Globus pallidus (tissue), 1 donor: Measurements from ENCODE around the gene TRHDE.
"Not testable (repeated sequence)": the region's sequence is repeated elsewhere in the genome, so short reads cannot be mapped to it uniquely, and the experiment has no call there.

ENCODE experiments used
- DNase-seq: peaks from one replicate; pipeline ENCODE4 v3.0.0-alpha.2; 2015; ENCODE audit warnings: low spot score

The TRHDE gene

DNA sequence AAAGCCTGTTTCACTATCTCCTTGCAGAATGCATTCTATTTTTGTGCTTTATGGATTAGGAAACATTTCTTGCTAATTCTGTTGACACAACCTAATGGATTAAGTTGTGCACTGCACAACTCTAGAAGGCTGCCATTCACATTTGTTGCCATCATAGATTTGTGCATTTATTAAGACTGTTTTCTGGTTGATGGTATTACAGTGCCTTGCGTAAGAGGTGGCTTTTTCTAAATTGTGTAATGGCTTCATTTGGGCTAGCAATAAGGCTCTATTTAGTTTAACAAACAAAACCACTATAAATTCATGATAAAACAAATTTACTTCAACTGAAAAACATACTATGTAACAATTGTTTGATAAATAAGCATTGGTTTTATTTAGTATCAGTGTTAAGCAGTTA lies 175.9 kb downstream of the TRHDE start:
- DNase-seq = no peak

DNA sequence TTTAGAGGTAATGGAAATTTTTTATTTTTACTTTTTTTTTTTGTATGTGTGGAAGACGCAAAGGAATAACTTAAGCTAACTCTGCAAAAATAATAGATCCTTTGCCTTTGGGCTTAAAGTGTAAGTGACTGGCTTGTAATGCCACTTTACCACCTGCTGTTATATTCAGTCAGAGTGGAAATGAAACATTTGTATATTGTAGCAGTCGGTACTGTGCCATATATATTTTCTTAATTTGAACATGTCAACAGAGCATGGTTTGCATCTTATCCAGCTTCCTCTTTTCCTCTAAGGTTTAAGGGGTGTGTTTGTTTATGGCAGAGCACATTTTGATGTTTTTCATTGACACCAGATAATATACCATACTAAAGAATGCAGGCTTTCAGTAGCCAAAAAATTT lies 176.6 kb downstream of the TRHDE start:
- DNase-seq = no peak

DNA sequence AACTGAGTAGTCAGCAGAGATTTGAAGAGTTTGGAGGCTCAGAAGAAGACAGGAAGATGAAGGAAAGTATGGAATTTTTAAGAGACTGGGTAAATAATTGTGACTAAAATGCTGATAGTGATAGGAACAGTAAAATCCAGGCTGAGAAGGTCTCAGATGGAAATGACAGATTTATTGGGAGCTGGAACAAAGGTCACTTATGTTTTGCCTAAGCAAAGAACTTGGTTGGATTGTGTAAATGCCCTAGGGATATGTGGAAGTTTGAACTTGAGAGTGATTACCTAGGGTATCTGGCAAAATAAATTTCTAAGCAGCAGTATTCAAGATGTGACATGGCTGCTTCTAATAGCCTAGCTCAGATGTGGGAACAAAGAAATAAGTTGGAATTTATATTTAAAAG lies 180.9 kb downstream of the TRHDE start:
- DNase-seq = no peak

DNA sequence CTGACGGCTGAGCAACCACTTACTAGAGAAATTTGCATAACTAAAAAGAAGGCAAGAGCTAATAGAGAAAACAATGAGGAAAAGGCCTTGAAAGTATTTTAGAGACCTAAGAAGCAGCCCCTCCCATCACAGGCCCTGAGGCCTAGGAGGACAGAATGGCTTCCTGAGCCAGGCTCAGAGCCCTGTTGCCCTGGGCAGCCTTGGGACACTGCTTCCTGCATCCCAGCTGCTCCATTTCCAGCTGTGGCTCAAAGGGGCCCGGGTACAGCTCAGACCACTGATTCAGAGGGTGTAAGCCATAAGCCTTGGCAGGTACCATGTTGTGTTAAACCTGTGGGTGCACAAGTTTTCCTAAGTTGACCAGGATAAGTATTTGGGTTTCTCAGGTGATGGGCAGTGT lies 181.4 kb downstream of the TRHDE start:
- no peak for DNase-seq

DNA sequence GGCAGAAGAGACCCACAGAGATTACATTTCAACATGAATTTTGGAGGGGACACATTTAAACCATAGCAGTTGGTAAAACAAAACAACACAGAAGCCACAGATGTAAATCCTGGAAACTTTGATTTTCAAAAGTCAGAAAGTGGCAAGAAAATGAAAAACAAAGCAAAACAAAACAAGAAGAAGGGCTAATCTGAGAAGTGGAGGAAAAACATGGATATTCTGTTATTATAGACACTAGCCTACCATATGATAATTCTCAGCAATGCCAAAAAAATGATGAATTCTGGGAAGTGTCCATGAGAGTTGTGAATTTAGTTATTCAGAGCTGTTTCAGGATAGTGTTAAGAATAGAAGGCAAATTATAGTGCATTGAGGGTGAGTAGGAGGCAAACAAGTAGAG lies 192.3 kb downstream of the TRHDE start:
- DNase-seq = no peak

DNA sequence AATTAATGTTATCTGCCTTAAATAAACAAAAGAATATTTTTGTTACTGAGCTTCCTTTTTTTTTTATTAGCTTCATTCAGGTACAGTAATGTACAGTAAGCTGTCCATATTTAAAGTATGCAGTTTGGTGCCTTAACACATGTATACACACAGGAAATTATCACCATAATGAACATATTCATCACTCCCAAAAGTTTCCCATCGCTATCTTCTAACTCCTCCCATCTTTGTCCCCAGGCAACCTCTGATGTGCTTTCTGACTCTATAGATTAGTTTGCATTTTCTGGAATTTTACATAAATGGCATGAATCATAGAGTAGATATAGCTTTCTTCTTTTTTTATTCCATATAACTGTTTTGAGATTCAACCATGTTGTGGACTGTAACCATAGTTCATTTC lies 193.0 kb downstream of the TRHDE start:
- no peak for DNase-seq

DNA sequence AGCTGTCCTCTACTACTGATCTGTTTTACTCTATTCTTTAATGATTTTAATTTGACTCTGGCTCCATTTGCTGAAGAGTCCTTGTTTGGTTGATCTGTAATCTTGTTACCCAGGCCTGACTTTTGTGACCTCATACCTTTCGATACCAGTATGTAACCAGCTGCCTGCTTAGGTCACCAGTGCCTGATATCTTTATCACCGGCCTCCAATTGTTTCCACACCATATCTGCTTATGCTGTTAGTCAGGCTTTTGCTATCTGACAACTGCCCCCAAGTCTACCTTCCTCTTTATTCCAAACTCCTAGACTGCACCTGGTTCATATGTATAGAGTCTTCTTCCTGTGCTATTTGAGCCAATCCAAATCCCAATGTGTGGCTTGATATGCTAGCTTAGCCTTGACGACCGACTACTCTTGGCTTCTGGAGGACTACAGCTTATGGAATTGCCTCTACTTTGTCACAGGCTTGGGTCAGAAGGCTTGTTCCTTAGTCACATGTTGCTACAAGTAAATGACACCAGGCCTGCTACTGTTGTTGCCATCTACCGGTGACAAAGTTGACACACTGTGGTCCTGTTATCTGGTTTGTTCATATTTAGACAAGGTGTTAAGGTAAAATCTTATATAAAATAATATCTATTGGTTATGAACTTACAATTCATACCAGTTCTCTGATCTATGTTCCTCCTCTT lies 193.9 kb downstream of the TRHDE start:
- no peak for DNase-seq

DNA sequence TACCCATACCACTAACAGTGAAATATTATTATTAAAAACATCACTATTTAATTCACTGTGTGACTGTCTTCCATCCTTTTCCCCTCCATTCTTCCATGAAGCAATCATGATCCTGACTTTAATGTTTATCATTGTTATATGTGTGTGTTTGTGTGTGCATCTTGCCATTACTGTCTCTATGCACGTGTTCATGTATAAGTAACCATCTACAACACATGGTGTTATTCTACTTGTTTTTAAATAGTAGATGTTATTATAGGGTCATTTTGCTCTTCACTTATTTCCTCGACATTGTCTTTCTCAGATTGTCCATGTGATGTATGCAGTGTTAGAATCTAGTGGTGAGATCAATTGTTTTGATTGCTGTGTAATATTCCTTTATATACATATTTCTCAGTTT lies 195.8 kb downstream of the TRHDE start:
- no peak for DNase-seq

DNA sequence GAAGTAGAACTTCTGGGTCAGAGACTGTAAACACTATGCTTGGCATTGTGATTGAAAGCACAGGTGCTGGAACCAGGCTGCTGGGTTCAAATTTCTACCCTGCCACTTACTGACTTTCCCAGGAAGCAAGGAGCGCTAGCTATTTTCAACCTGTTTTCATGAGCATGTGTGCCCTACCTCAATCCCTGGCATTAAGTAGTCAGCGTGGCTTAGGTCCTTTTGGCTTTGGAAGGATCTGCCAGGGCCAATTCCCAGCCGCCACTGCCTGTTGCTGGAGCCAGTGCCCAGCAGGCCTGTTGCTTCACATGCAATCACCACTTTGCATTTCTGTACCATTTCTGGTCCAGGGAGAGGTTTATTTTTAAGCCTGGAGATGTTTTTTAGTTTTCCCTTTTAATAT lies 196.3 kb downstream of the TRHDE start:
- no peak for DNase-seq

DNA sequence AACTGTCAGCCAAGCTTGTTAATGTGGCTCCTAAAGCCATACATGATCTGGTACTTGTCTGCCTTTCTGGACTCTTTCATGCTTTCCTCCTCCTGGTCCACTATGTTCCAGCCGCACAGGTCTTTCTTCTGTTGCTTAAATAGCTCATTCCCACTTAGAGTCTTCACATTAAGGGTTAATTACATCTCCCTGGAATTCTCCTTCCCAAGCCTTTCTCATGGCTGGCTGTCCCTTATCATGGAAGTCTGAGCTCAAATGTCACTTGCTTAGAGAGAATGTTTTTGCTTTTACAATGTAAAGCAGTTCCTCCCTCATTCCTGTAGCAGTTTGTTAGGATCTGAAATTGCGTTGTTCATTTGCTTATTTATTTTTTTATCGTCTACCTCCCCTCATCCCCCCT lies 199.6 kb downstream of the TRHDE start:
- DNase-seq = no peak

DNA sequence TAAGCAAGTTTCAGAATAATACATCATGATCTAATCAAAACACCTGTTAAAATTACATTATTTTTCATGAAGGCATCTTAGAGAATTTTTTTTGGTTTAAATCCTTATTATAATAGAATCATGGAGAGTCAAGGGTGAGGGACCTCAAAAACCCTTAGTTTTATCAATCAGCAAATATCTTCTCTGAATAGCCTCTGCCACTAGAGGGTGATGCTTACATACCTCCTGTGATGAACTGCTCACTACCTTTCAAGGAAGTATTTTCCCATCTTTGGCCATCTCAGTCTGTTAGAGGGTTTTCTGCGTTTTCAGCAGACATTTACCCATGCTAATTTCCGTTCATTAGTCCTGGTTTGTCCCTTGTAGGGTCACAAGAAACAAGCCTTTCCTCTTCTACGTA lies 200.2 kb downstream of the TRHDE start:
- no peak for DNase-seq

DNA sequence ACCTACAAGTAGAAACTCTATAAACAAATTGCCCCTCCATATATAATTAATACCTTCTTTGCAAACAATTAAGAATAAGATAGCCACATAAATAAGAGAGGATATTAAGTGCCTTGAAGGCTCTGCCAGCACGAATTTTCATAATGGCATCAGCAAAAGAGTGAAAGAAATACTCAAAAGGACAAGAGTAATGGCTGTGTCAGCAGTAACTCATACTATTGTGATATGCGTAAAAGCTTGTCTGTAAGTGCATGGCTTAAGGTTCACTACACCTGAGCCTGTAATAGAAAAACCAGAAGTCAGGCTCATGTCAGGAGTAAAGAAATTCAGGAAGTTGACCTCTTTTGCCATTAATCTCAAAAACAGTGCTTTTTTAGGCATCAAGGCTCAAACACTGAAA lies 204.1 kb downstream of the TRHDE start:
- no peak for DNase-seq

DNA sequence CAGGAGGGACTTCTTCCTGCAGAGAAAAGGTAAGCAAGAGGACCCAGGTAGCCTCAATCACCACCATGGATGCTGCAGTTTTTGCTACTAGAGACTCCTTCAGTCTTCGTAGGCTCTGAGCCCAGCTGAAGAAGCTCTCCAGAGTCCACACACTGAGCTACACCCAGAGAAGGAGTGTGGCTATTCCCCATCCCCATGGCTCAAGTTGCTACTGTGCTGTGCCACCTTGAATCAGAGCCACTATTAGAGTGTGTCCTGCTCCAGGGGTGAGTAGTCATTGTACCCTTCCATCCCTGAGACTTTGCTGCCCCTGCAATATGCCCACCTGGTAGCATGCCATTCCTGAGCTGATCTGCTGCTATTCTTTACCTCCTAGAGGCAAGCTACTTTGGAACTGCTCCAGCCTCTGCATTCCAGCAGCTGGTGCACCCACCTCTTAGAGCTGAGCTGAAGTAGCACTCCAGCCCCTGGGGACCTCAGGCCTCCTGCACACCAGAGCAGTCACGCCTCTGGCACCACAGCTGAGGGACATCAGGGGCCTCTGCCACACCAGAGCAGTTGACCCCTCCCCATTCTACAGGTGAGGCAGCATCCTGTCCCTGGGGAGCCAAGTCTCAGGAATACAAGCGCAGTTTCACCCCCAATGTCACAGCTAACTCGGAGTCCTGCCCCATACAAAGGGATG lies 213.0 kb downstream of the TRHDE start:
- no peak for DNase-seq

DNA sequence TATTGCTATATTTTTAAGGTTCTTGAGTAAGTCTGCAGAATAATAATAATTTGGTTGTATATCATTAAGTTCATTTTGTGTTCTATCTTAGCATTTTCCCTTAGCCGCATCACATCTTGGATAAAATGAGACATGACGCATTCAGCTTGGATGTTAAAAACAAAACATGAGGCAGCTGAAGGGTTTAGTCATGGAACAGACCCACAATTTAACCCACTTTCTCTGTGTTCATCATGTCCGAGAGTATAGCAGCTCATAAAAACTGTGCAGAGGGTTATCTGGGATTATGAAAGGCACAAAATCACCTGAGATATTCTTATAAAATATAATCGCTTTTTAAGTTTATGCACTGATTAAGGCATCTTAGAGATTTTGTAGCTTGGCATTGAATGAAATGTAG lies 219.3 kb downstream of the TRHDE start:
- no peak for DNase-seq

DNA sequence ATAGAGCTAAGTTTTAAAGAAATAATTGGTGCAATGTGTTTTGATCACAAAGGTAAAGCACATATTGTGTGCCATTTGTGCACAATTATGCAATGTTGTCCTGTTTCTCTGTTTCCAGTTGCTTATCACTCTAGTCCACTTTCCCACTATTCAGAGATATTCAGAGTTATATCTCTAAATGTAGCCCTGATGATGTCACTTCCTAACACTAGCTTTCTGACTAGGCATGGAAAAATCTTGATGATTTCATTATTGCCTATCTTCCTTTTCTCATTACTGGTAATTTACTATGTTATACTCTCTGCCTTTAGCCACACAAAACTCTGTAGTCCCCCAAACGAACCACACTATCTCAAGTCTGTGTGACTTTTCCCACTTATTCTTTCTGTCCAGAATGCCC lies 221.2 kb downstream of the TRHDE start:
- DNase-seq = no peak

DNA sequence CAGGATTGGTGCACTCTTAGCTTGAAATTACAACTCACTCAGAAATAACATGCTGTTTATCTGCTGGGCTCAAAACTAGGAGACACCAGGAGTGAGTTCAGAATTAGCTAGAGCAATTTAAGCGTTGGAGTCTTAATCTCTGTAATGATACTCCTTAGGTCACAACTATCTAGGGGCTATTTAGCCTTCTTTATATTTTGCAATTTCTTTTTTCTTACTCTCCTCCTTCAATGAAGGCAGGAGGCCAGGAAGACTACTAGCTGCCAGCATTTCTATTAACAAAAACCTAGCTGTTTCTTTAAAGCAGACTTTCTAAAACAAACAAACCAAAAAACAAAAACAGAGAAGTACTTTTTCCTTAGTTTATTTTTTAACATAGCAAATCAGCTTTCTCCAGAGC lies 226.2 kb downstream of the TRHDE start:
- no peak for DNase-seq

DNA sequence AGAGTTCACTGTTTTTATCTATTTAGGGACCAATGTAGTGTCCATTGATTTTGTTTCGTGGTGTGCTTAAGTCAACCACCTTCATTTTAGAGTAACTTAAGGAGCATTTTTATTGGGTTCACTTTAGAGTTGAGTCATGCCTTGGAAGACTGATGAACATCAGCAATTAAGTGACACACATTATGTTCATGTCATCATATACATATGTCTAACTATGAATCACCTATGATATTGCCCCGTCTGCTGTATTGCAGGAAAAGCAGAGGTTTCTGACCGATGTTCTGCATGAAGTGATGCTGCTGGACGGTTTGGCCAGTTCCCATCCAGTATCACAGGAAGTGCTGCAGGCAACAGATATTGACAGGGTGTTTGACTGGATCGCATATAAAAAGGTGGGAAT lies 227.1 kb downstream of the TRHDE start:
- no peak for DNase-seq

DNA sequence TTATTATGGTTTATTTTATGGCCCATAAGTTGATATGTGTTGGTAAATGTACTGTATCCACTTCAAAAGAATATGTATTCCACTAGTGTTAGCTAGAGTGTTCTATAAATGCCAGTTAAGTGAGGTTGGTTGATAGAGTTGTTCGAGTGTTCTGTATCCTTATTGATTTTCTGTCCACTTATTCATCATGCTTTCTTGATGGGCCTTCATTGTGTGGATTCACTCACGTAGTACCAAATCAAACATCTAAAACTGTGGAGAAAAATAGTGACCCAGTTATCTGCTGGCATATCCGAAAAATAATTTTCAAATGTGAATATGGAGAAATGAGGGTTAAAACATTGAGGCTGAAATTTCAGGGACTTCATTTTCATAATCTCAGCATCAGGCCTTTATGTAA lies 230.4 kb downstream of the TRHDE start:
- DNase-seq = no peak

DNA sequence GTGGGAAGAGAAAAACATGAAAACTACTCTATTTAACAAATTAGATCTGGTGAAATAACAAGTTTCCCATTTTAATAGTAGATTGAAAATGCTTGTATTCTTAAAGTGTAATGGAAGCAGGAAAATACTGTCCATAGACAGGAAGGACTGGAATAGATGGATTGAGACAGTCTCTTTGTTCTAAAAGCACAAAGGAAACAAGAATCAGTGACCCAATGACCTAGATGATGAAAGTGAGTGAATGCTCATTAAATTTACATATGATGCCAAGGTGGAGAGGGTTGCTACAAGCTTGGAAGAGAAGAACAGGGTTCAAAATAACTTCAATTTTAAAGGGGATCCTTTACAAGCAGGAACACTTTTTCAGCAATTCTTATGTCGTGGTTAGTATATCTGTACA lies 233.1 kb downstream of the TRHDE start:
- DNase-seq = no peak

DNA sequence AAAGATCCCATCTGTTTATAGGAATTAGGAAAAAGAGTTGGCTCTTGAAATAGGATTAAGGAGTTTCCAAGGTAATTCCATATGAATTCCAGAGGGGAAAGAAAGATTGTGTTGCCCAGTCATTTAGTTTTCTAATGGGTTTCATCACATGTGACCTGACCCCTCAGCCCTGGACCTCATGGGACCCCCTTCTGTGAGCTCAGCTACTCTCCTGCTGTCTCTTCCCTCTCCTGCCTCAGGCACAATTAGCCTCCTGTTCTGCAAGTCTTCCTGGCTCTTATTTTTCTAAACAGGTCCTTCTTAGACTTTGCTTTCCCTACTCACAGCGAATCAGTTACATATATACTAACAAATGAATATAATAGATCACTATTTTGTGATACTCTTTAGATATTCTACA lies 237.7 kb downstream of the TRHDE start:
- DNase-seq = no peak

DNA sequence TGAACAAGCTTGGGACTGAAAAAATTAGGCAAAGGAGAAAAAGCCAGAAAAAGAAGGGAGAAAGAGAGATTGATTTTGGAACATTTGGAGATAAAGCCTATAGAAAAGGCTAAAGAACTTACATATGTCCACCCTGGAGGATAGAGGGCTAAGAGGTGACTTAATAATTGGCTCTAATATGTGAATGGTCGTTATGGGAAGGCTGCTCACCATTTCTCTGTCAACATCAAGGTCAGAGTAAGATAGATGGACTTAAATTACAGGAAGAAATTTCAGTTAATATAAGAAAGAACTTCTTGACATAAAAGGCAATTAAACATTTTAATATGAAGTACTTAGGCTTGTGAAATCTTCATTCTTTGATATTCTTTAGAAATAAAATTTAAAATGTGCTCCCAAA lies 238.6 kb downstream of the TRHDE start:
- DNase-seq = no peak

DNA sequence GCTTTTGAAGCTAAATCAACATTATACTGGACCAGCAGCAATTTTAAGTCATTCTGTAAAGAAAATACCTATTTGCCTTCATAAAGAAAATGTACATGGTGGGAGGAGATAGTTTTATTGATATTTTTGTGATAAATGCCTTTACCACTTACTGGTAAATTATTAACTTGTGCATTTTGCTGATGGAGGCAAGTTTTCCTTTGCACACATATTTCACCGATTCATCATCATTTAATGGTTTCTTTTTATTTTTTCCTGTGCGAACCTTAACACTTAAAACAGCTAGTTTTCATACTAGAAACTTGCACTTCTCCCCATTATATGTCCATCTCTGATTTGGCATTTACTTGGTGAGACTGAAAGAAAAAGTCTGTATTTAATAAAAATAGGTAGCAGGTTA lies 239.3 kb downstream of the TRHDE start:
- no peak for DNase-seq

DNA sequence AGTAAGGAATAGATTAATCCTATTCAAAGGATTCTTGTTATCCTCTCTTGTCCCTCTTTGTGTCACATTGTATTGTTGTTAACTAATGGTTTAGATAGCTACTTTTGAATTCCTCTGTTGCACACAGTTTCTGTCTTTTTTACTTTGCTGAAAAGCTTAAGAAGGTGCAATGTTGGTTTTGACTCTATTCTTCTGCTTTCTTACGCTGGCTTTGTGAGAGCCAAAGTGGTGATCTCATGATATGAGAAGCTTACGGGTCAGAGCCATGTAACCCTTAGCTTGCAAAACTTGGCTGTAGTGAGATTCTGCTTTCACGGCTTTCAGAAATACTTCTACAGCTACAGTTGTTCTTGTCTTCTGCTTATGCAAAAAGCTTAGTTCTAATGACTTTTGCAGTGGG lies 239.7 kb downstream of the TRHDE start:
- no peak for DNase-seq

DNA sequence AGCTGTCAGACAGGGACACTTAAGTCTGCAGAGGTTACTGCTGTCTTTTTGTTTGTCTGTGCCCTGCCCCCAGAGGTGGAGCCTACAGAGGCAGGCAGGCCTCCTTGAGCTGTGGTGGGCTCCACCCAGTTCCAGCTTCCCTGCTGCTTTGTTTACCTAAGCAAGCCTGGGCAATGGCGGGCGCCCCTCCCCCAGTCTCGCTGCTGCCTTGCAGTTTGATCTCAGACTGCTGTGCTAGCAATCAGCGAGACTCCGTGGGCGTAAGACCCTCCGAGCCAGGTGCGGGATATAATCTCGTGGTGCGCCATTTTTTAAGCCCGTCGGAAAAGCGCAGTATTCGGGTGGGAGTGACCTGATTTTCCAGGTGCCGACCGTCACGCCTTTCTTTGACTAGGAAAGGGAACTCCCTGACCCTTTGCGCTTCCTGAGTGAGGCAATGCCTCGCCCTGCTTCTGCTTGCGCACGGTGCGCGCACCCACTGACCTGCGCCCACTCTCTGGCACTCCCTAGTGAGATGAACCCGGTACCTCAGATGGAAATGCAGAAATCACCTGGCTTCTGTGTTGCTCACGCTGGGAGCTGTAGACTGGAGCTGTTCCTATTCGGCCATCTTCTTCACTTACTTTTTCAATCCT lies 248.0 kb downstream of the TRHDE start:
- not testable (repeated sequence) for DNase-seq
